ENCODE results near the gene MYLIP. TPM values are rescaled to one million over a fixed set of nuclear protein-coding genes. Genes with fewer than 3 reads are reported as not detected.

MYLIP gene
- total and polyA plus RNA-seq, 8 donors: 27.8 to 58.1 (median 50.9) TPM

- TF ChIP-seq CTCF (IDR thresholded peaks at IDR 0.05): no peak
- H3K4me1 ChIP-seq: peaks cover 0 to 17% of the 10 kb centered on the region in 2 donors
- ATAC-seq (no peak), DNase-seq (no peak)
- intact Hi-C loops (cut with DNase I): loop anchor here in 1 of 2 donors (5.0 kb wide), 1 partner anchor 492 kb away; no protein-coding TSS in a partner anchor
- H3K36me3 ChIP-seq: no peaks in the 10 kb centered on the region
- no peak overlapping the region for H3K27ac ChIP-seq
- H3K4me3 ChIP-seq: no peak overlapping the region
- H3K9me3 ChIP-seq: peaks cover 0 to 2% of the 10 kb centered on the region in 2 donors
- no peaks in the 10 kb centered on the region for H3K27me3 ChIP-seq
These were observed 55.7 kb downstream of the MYLIP start for GRCh38 chr6:16184551-16184950.

GRCh38 chr6:16187176-16187575 lies 58.3 kb downstream of the MYLIP start:
- no peak for TF ChIP-seq CTCF (IDR thresholded peaks at IDR 0.05)
- H3K27ac ChIP-seq: no peak overlapping the region
- intact Hi-C loops (cut with DNase I): no loop called here
- ATAC-seq (no peak), DNase-seq (no peak)
- no peaks in the 10 kb centered on the region for H3K9me3 ChIP-seq
- H3K27me3 ChIP-seq: no peaks in the 10 kb centered on the region
- H3K4me1 ChIP-seq: peaks cover 0 to 10% of the 10 kb centered on the region in 2 donors
- no peak overlapping the region for H3K4me3 ChIP-seq
- no peaks in the 10 kb centered on the region for H3K36me3 ChIP-seq

DNA sequence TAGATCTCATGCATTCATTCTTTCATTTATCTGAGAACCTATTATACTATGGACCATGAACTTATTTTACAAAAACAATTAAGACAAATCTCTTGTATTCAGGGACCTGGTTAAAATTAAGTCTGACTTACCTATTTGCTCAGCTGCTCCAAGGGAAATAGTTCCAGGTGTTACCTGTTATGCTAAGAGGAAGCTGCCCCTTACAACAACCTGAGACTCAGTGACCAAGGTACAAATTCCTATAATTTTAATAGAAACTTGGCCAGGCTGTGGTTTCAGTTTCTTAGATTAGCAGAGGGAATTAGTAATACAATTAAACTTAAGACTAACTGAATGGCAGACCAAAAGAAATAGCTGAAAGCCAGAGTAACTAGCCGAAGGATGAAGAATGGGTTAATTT lies 61.3 kb downstream of the MYLIP start:
- Histone ChIP-seq H3K9me3 (no peaks in the 10 kb centered on the region), H3K27ac (no peak overlapping the region), H3K36me3 (no peaks in the 10 kb centered on the region), H3K4me3 (no peak overlapping the region), H3K27me3 (no peaks in the 10 kb centered on the region), H3K4me1 (no peaks in the 10 kb centered on the region)
- ATAC-seq: no peak
- no peak for TF ChIP-seq CTCF (IDR thresholded peaks at IDR 0.05)
- intact Hi-C loops (cut with DNase I): no loop called here
- no peak for DNase-seq

- Histone ChIP-seq H3K27me3 (no peaks in the 10 kb centered on the region), H3K36me3 (no peaks in the 10 kb centered on the region), H3K4me3 (no peak overlapping the region), H3K9me3 (no peaks in the 10 kb centered on the region), H3K27ac (no peak overlapping the region), H3K4me1 (peaks cover 0 to 5% of the 10 kb centered on the region in 2 donors)
- no peak for TF ChIP-seq CTCF (IDR thresholded peaks at IDR 0.05)
- intact Hi-C loops (cut with DNase I): no loop called here
- ATAC-seq (no peak), DNase-seq (no peak)
These were observed 67.5 kb downstream of the MYLIP start for GRCh38 chr6:16196260-16196983.

- no peaks in the 10 kb centered on the region for H3K36me3 ChIP-seq
- DNase-seq (no peak), ATAC-seq (no peak)
- no peaks in the 10 kb centered on the region for H3K9me3 ChIP-seq
- H3K4me1 ChIP-seq: peaks cover 0 to 5% of the 10 kb centered on the region in 2 donors
- no peak for TF ChIP-seq CTCF (IDR thresholded peaks at IDR 0.05)
- H3K27me3 ChIP-seq: no peaks in the 10 kb centered on the region
- intact Hi-C loops (cut with DNase I): no loop called here
- no peak overlapping the region for H3K27ac ChIP-seq
- no peak overlapping the region for H3K4me3 ChIP-seq
These were observed 68.2 kb downstream of the MYLIP start for GRCh38 chr6:16196984-16197546.

Small RNA genes within 50 kb of the gene (microRNA-seq; reads per million reads assigned to microRNA genes)
- 0 to 0.17 reads per million in 2 donors for gene MIR4639

Other genes with a start within 250 kb of the MYLIP start
- gene GMPR, start 109.5 kb downstream of the MYLIP start, total RNA-seq: 10 to 100 TPM; 11.6 to 16.1 TPM
- gene GMPR, start 109.5 kb downstream of the MYLIP start, polyA plus RNA-seq (ENCODE audit: insufficient read length in 6 of 6): 1 to 10 TPM; 3.8 to 7.7 (median 6.3) TPM